ENCODE measurements around the gene VWA3A. TPM values are rescaled to one million over a fixed set of nuclear protein-coding genes. Genes with fewer than 3 reads are reported as not detected.

The VWA3A gene
- total and polyA plus RNA-seq, 2 of the 8 experiments (the other 6 are each of a cell fraction or from before 2014, with no cell fraction given): 0.05 TPM; not detected in 1

DNA sequence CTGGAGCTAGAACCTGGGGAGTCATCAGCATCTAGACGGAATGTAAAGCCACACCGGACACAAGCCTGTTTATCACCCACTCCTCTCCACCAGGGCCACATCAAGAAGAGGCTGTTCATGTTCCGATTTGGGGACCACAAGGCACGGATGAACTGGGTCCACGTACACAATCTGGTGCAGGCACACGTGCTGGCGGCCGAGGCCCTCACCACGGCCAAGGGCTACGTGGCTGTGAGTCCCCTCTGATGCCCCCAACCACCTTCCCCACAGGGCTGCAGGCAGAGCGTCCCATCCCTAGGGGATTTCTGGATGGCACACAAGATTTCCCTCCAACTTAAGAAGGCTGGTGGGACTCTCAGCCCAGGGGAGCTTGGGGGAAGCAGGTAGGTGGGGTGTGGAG lies 89.1 kb downstream of the VWA3A start:
- H2BK5ac ChIP-seq (ENCODE audit: low read depth, low read length): no peak overlapping the region
- 86% methylated on average over 11 of the region's 11 CpGs; no CpG with 5 or more reads in 1 of the 2 experiments for WGBS, 2 experiments (ENCODE audit: extremely low coverage in 1 of 2, insufficient coverage in 1 of 2, insufficient read length in 1 of 2, insufficient replicate concordance in 2 of 2, low coverage in 1 of 2, low lambda C conversion rate in 2 of 2, missing lambda C conversion rate in 1 of 2)
- ChIA-PET POLR2A (ENCODE audit: partially characterized antibody) (interaction anchor here (1.1 kb wide), 1 partner anchor 24 kb away, joined by 5 read pairs; no protein-coding TSS in a partner anchor), CTCF (ENCODE audit: partially characterized antibody) (interaction anchor here (0.9 to 1.7 kb wide), 8 partner anchors 11 to 181 kb away, joined by 3 to 7 read pairs (median 4); partner anchors contain the start of gene PDZD9)
- no peak overlapping the region for H3K27ac ChIP-seq (ENCODE audit: low read depth, low read length)
- no peaks in the 10 kb centered on the region for H3K23me2 ChIP-seq (ENCODE audit: low read depth, low read length)
- no peaks in the 10 kb centered on the region for H3K79me2 ChIP-seq (ENCODE audit: control insufficient read depth in 1 of 2, insufficient read depth in 2 of 2, low read length in 2 of 2)
- H3K56ac ChIP-seq (replicated peaks; ENCODE audit: insufficient read length, low read depth, low read length): no peak overlapping the region
- H3K79me1 ChIP-seq (ENCODE audit: low read depth, low read length): no peaks in the 10 kb centered on the region
- H4K91ac ChIP-seq (replicated peaks; ENCODE audit: insufficient read length, low read length): no peak overlapping the region
- no peaks in the 10 kb centered on the region for H3K27me3 ChIP-seq (replicated peaks in 1 of 4; ENCODE audit: control insufficient read depth in 3 of 4, extremely low read depth in 1 of 4, insufficient read depth in 3 of 4, low read length in 3 of 4)
- no peak overlapping the region for H2AK5ac ChIP-seq (ENCODE audit: low read depth, low read length)
- no peak overlapping the region for H2AFZ ChIP-seq (ENCODE audit: low read length)
- no peak overlapping the region for H2BK15ac ChIP-seq (ENCODE audit: low read length)
- H3K23ac ChIP-seq (ENCODE audit: insufficient read length): no peak overlapping the region
- H3K4me3 ChIP-seq (ENCODE audit: extremely low read depth in 1 of 4, insufficient read depth in 2 of 4, low read depth in 3 of 4, low read length in 4 of 4): no peak overlapping the region
- H3K4me2 ChIP-seq (ENCODE audit: insufficient read depth in 1 of 2, low read depth in 2 of 2, low read length in 2 of 2): no peak overlapping the region
- DNase-seq (ENCODE audit: low read depth in 1 of 2, low spot score in 2 of 2): no peak
- H3K36me3 ChIP-seq (ENCODE audit: control insufficient read depth in 2 of 4, insufficient read depth in 4 of 4, low read length in 3 of 4): no peaks in the 10 kb centered on the region
- no peak overlapping the region for H3K9ac ChIP-seq (replicated peaks in 1 of 4; ENCODE audit: extremely low read depth in 1 of 4, low read depth in 3 of 4, low read length in 3 of 4)
- FAIRE-seq: no peak
- no peak overlapping the region for H3K4ac ChIP-seq (replicated peaks; ENCODE audit: insufficient read length, low read depth, low read length)
- no peak overlapping the region for H2BK12ac ChIP-seq (ENCODE audit: low read depth, low read length)
- H3K9me3 ChIP-seq (ENCODE audit: insufficient read depth in 2 of 2, low read depth in 1 of 2, low read length in 1 of 2): no peaks in the 10 kb centered on the region
- H2BK20ac ChIP-seq (ENCODE audit: low read length): no peak overlapping the region
- H4K8ac ChIP-seq (ENCODE audit: extremely low read depth, insufficient read depth, low read length): no peak overlapping the region
- no peak overlapping the region for H3K14ac ChIP-seq (ENCODE audit: insufficient read length)
- 0 out of 7 replicates have a peak, but pooled peaks cover 0 to 2% (median 0%) of the 10 kb centered on the region in 4 experiments for H3K4me1 ChIP-seq (replicated peaks in 1 of 4; ENCODE audit: control insufficient read depth in 3 of 4, insufficient read depth in 4 of 4, low read length in 3 of 4)
- H2BK120ac ChIP-seq (replicated peaks; ENCODE audit: low read depth, low read length): no peak overlapping the region
- H4K5ac ChIP-seq (ENCODE audit: insufficient read length, low read depth, low read length): no peak overlapping the region
- H4K20me1 ChIP-seq (replicated peaks in 1 of 2; ENCODE audit: control insufficient read depth in 1 of 2, insufficient read depth in 2 of 2, low read length in 2 of 2): no peaks in the 10 kb centered on the region
- H3K18ac ChIP-seq (ENCODE audit: extremely low read depth, low read length): no peak overlapping the region
- TF ChIP-seq JUN (IDR thresholded peaks at IDR 0.05; ENCODE audit: low read depth, low read length): no peak
- TF ChIP-seq NRF1 (IDR thresholded peaks at IDR 0.05; ENCODE audit: low read depth, low read length): no peak
- TF ChIP-seq, protein P1, sequence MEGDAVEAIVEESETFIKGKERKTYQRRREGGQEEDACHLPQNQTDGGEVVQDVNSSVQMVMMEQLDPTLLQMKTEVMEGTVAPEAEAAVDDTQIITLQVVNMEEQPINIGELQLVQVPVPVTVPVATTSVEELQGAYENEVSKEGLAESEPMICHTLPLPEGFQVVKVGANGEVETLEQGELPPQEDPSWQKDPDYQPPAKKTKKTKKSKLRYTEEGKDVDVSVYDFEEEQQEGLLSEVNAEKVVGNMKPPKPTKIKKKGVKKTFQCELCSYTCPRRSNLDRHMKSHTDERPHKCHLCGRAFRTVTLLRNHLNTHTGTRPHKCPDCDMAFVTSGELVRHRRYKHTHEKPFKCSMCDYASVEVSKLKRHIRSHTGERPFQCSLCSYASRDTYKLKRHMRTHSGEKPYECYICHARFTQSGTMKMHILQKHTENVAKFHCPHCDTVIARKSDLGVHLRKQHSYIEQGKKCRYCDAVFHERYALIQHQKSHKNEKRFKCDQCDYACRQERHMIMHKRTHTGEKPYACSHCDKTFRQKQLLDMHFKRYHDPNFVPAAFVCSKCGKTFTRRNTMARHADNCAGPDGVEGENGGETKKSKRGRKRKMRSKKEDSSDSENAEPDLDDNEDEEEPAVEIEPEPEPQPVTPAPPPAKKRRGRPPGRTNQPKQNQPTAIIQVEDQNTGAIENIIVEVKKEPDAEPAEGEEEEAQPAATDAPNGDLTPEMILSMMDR (IDR thresholded peaks at IDR 0.05; ENCODE audit: control extremely low read depth in 1 of 3, insufficient read depth in 1 of 3, low read depth in 1 of 3, low read length in 3 of 3): no peak
- TF ChIP-seq RAD21 (IDR thresholded peaks at IDR 0.05 in 1 of 2, conservative IDR thresholded peaks at IDR 0.05 in 1 of 2; ENCODE audit: low read depth in 2 of 2, low read length in 2 of 2): no peak
- no peak for TF ChIP-seq SIN3A (conservative IDR thresholded peaks at IDR 0.05 in 1 of 2, IDR thresholded peaks at IDR 0.05 in 1 of 2; ENCODE audit: low read depth in 1 of 2, low read length in 2 of 2)
- no peak for TF ChIP-seq GTF2F1 (IDR thresholded peaks at IDR 0.05; ENCODE audit: borderline replicate concordance, low read depth, low read length)
- TF ChIP-seq CREB1 (IDR thresholded peaks at IDR 0.05): no peak
- TF ChIP-seq TCF12 (IDR thresholded peaks at IDR 0.05; ENCODE audit: low read depth, low read length): no peak
- TF ChIP-seq KDM4A (IDR thresholded peaks at IDR 0.05; ENCODE audit: low read depth, low read length, severe bottlenecking): no peak
- TF ChIP-seq, protein P2, sequence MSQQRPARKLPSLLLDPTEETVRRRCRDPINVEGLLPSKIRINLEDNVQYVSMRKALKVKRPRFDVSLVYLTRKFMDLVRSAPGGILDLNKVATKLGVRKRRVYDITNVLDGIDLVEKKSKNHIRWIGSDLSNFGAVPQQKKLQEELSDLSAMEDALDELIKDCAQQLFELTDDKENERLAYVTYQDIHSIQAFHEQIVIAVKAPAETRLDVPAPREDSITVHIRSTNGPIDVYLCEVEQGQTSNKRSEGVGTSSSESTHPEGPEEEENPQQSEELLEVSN (IDR thresholded peaks at IDR 0.05): no peak

Measured in H1 (cell line).